Left lung (tissue), 10 donors: ENCODE results near the gene UCN. TPM values are rescaled to one million over a fixed set of nuclear protein-coding genes. Genes with fewer than 3 reads are reported as not detected.

Source experiments
- ATAC-seq: fragments of 200-7000 bp; cut with Tn5 transposase; one replicate; pipeline ENCODE4 v1.9.1; 2020; ENCODE audit warnings: moderate library complexity
- DNase-seq, 4 donors: peaks; one replicate each; pipeline ENCODE4 v3.0.0-alpha.2; 2013 to 2020
- H3K27ac ChIP-seq, 2 donors: fragments of 200-600 bp; sonication (generic) in 1 of 2; one replicate each; pipeline versions ENCODE4 v1.5.0 to v1.8.0; 2020 to 2021
- H3K27me3 ChIP-seq, 2 donors: fragments of 200-600 bp; sonication (generic) in 1 of 2; one replicate each; pipeline versions ENCODE4 v1.5.0 to v1.8.0; 2020 to 2021
- H3K36me3 ChIP-seq, 2 donors: fragments of 200-600 bp; sonication (generic) in 1 of 2; one replicate each; pipeline versions ENCODE4 v1.5.0 to v1.8.0; 2020 to 2021
- H3K4me1 ChIP-seq, 2 donors: fragments of 200-600 bp; one replicate each; pipeline ENCODE4 v1.8.0; 2021
- H3K4me3 ChIP-seq, 2 donors: fragments of 200-600 bp; sonication (generic) in 1 of 2; one replicate each; pipeline versions ENCODE4 v1.5.0 to v1.8.0; 2020 to 2021; ENCODE audit warnings: mild to moderate bottlenecking in 1 of 2
- H3K9me3 ChIP-seq, 2 donors: fragments of 200-600 bp; sonication (generic) in 1 of 2; one replicate each; pipeline versions ENCODE4 v1.5.0 to v1.8.0; 2020 to 2021
- intact Hi-C, 2 donors: fragments of 100-400 bp; cut with DNase I; formaldehyde crosslinking; loops; one replicate each; pipeline versions ENCODE4 v1.11.2 to v1.14.2; 2022
- polyA plus RNA-seq, 6 donors: library from polyadenylated mRNA; unstranded; fragments of 120-200 nt; gene quantifications; one replicate each; pipeline ENCODE4 v1.2.1, GENCODE V29; 2013; ENCODE audit not compliant: insufficient read length in 6 of 6
- total RNA-seq, 2 donors: library from RNA; stranded (reverse); fragmentation: NEBNext Ultra II Directional; extraction: Animal tissue kit (Norgen Biotek cat#: 25700); gene quantifications; one replicate each; pipeline ENCODE4 v1.2.1, GENCODE V29; 2021
- TF ChIP-seq, protein P1 (sequence below), 2 donors: fragments of 200-600 bp; sonication (generic) in 1 of 2; IDR thresholded peaks; one replicate each; pipeline versions ENCODE4 v1.5.0 to v1.8.0; 2021; ENCODE audit warnings: antibody characterized with exemption in 2 of 2
- donor health status: DM: no; HTN: yes; CAD: no.
- donor health status: DM: no; HTN: no; CAD: no.

UCN gene
- total and polyA plus RNA-seq, 8 donors: 1.3 to 2.6 (median 1.8) TPM

DNA sequence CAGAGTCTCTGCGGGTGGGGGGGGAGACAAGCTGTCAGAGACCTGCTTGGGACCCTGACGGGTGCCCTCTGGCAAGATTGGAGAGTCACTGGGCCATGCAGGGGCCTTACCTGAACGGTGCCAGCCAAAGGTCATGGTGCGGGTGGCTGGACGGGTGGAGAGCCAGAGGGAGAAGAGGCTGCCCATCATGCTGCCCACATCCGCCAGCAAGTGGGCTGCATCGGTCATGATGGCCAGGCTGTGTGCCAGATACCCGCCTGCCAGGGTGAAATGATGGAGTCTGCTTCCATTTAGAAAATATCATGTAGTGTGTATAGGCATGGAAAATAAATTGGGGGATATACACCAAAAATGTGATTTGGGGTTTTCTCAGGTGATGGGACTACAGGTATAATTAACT is 50.2 kb downstream of the UCN start:
- Histone ChIP-seq H3K27me3 (peaks cover 24 to 93% of the 10 kb centered on the region in 2 donors), H3K9me3 (no peaks in the 10 kb centered on the region), H3K4me3 (no peak overlapping the region), H3K36me3 (no peaks in the 10 kb centered on the region), H3K27ac (no peak overlapping the region), H3K4me1 (peaks cover 8 to 13% of the 10 kb centered on the region in 2 donors)
- TF ChIP-seq, protein P1, sequence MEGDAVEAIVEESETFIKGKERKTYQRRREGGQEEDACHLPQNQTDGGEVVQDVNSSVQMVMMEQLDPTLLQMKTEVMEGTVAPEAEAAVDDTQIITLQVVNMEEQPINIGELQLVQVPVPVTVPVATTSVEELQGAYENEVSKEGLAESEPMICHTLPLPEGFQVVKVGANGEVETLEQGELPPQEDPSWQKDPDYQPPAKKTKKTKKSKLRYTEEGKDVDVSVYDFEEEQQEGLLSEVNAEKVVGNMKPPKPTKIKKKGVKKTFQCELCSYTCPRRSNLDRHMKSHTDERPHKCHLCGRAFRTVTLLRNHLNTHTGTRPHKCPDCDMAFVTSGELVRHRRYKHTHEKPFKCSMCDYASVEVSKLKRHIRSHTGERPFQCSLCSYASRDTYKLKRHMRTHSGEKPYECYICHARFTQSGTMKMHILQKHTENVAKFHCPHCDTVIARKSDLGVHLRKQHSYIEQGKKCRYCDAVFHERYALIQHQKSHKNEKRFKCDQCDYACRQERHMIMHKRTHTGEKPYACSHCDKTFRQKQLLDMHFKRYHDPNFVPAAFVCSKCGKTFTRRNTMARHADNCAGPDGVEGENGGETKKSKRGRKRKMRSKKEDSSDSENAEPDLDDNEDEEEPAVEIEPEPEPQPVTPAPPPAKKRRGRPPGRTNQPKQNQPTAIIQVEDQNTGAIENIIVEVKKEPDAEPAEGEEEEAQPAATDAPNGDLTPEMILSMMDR (IDR thresholded peaks at IDR 0.05): no peak
- intact Hi-C loops: no loop called here
- ATAC-seq: no peak
- no peak for DNase-seq

Other genes with a start within 250 kb of the UCN start
- 100 to 1,000 TPM; 294 to 407 TPM for gene OST4, start 236.8 kb downstream of the UCN start, total RNA-seq
- 100 to 1,000 TPM; 231 to 289 (median 260) TPM for gene OST4, start 236.8 kb downstream of the UCN start, polyA plus RNA-seq
- gene EMILIN1, start 229.8 kb downstream of the UCN start, total RNA-seq: 100 to 1,000 TPM; 151 to 161 TPM
- gene EMILIN1, start 229.8 kb downstream of the UCN start, polyA plus RNA-seq: 100 to 1,000 TPM; 137 to 268 (median 197) TPM
- 10 to 100 TPM in 1 of 2 donors, 1 to 10 TPM in 1; 4.6 to 11.5 TPM for gene KHK, start 221.7 kb downstream of the UCN start, total RNA-seq
- gene KHK, start 221.7 kb downstream of the UCN start, polyA plus RNA-seq: 1 to 10 TPM; 3.8 to 6.2 (median 4.4) TPM
- 1 to 10 TPM; 2.8 to 3.4 TPM for gene CGREF1, start 189.3 kb downstream of the UCN start, total RNA-seq
- under 1 TPM; 0.31 to 0.86 (median 0.56) TPM for gene CGREF1, start 189.3 kb downstream of the UCN start, polyA plus RNA-seq
- not detected for gene ABHD1, start 184.6 kb downstream of the UCN start, total RNA-seq
- 1 to 10 TPM in 3 of 6 donors, under 1 TPM in 3; 0.69 to 1.3 (median 1.0) TPM for gene ABHD1, start 184.6 kb downstream of the UCN start, polyA plus RNA-seq
- gene PREB, start 173.8 kb downstream of the UCN start, total RNA-seq: 10 to 100 TPM; 50.8 to 65.3 TPM
- 10 to 100 TPM; 34.3 to 45.7 (median 38.2) TPM for gene PREB, start 173.8 kb downstream of the UCN start, polyA plus RNA-seq
- gene PRR30, start 169.0 kb downstream of the UCN start, total RNA-seq: not detected
- not detected for gene PRR30, start 169.0 kb downstream of the UCN start, polyA plus RNA-seq
- under 1 TPM; 0.08 to 0.50 TPM for gene TCF23, start 159.4 kb downstream of the UCN start, total RNA-seq
- under 1 TPM; 0.06 to 0.21 (median 0.08) TPM for gene TCF23, start 159.4 kb downstream of the UCN start, polyA plus RNA-seq
- 100 to 1,000 TPM in 1 of 2 donors, 10 to 100 TPM in 1; 87.5 to 102 TPM for gene ATRAID, start 96.4 kb downstream of the UCN start, total RNA-seq
- gene ATRAID, start 96.4 kb downstream of the UCN start, polyA plus RNA-seq: 100 to 1,000 TPM; 126 to 141 (median 130) TPM
- 10 to 100 TPM; 27.3 to 43.7 TPM for gene SLC5A6, start 96.2 kb downstream of the UCN start, total RNA-seq
- gene SLC5A6, start 96.2 kb downstream of the UCN start, polyA plus RNA-seq: 10 to 100 TPM; 24.1 to 47.2 (median 31.7) TPM
- gene CAD, start 91.1 kb downstream of the UCN start, total RNA-seq: 10 to 100 TPM; 31.1 to 51.2 TPM
- 10 to 100 TPM; 39.0 to 52.8 (median 44.9) TPM for gene CAD, start 91.1 kb downstream of the UCN start, polyA plus RNA-seq
- under 1 TPM; 0.39 to 0.64 TPM for gene SLC30A3, start 45.4 kb downstream of the UCN start, total RNA-seq
- gene SLC30A3, start 45.4 kb downstream of the UCN start, polyA plus RNA-seq: under 1 TPM; 0.26 to 0.69 (median 0.48) TPM
- gene DNAJC5G, start 33.0 kb downstream of the UCN start, total RNA-seq: not detected
- under 1 TPM; 0.19 to 0.41 (median 0.30) TPM for gene DNAJC5G, start 33.0 kb downstream of the UCN start, polyA plus RNA-seq
- gene TRIM54, start 26.0 kb downstream of the UCN start, total RNA-seq: under 1 TPM in 1 of 2 donors, not detected in 1; 0.17 TPM
- gene TRIM54, start 26.0 kb downstream of the UCN start, polyA plus RNA-seq: under 1 TPM in 5 of 6 donors, not detected in 1; 0.07 to 0.14 (median 0.09) TPM
- gene MPV17, start 14.7 kb upstream of the UCN start, total RNA-seq: 100 to 1,000 TPM in 1 of 2 donors, 10 to 100 TPM in 1; 96.4 to 103 TPM
- 100 to 1,000 TPM in 1 of 6 donors, 10 to 100 TPM in 5; 91.6 to 106 (median 99.0) TPM for gene MPV17, start 14.7 kb upstream of the UCN start, polyA plus RNA-seq
- 10 to 100 TPM; 45.2 to 54.5 TPM for gene GTF3C2, start 48.3 kb upstream of the UCN start, total RNA-seq
- gene GTF3C2, start 48.3 kb upstream of the UCN start, polyA plus RNA-seq: 10 to 100 TPM; 63.3 to 71.7 (median 68.1) TPM
- 10 to 100 TPM; 30.7 to 36.9 TPM for gene EIF2B4, start 61.9 kb upstream of the UCN start, total RNA-seq
- 10 to 100 TPM; 50.3 to 61.4 (median 53.4) TPM for gene EIF2B4, start 61.9 kb upstream of the UCN start, polyA plus RNA-seq
- gene SNX17, start 62.2 kb upstream of the UCN start, total RNA-seq: 100 to 1,000 TPM in 1 of 2 donors, 10 to 100 TPM in 1; 91.0 to 121 TPM
- 100 to 1,000 TPM in 3 of 6 donors, 10 to 100 TPM in 3; 93.1 to 113 (median 102) TPM for gene SNX17, start 62.2 kb upstream of the UCN start, polyA plus RNA-seq
- gene ZNF513, start 72.3 kb upstream of the UCN start, total RNA-seq: 10 to 100 TPM; 16.4 to 17.2 TPM
- gene ZNF513, start 72.3 kb upstream of the UCN start, polyA plus RNA-seq: 10 to 100 TPM; 12.8 to 18.8 (median 15.8) TPM
- 10 to 100 TPM; 55.5 to 66.5 TPM for gene PPM1G, start 101.1 kb upstream of the UCN start, total RNA-seq
- gene PPM1G, start 101.1 kb upstream of the UCN start, polyA plus RNA-seq: 10 to 100 TPM; 72.1 to 88.0 (median 81.1) TPM
- gene NRBP1, start 120.2 kb upstream of the UCN start, total RNA-seq: 10 to 100 TPM; 81.6 to 85.4 TPM
- 100 to 1,000 TPM; 119 to 137 (median 123) TPM for gene NRBP1, start 120.2 kb upstream of the UCN start, polyA plus RNA-seq
- gene KRTCAP3, start 133.9 kb upstream of the UCN start, total RNA-seq: 10 to 100 TPM; 34.0 to 45.6 TPM
- gene KRTCAP3, start 133.9 kb upstream of the UCN start, polyA plus RNA-seq: 10 to 100 TPM; 12.0 to 17.8 (median 14.7) TPM
- 10 to 100 TPM; 21.0 to 23.8 TPM for gene IFT172, start 181.3 kb upstream of the UCN start, total RNA-seq
- 10 to 100 TPM; 42.8 to 65.3 (median 55.6) TPM for gene IFT172, start 181.3 kb upstream of the UCN start, polyA plus RNA-seq
- gene FNDC4, start 186.8 kb upstream of the UCN start, total RNA-seq: 1 to 10 TPM; 4.4 to 8.0 TPM
- gene FNDC4, start 186.8 kb upstream of the UCN start, polyA plus RNA-seq: 10 to 100 TPM; 12.3 to 16.6 (median 14.0) TPM
- gene GCKR, start 188.4 kb upstream of the UCN start, total RNA-seq: under 1 TPM in 1 of 2 donors, not detected in 1; 0.37 TPM
- gene GCKR, start 188.4 kb upstream of the UCN start, polyA plus RNA-seq: 1 to 10 TPM in 4 of 6 donors, under 1 TPM in 2; 0.57 to 1.8 (median 1.3) TPM